IMR-90 (cell line): ENCODE data around the gene ACTR2.

Source experiments
- BHLHE40 ChIP-seq: fragments of 150-350 bp; IDR thresholded peaks from 2 replicates; pipeline ENCODE4 v1.6.1; 2016; ENCODE audit warnings: mild to moderate bottlenecking, low read depth, low read length
- CTCF ChIP-seq: conservative IDR thresholded peaks from 2 replicates; pipeline ENCODE4 v1.5.1; 2012; ENCODE audit warnings: mild to moderate bottlenecking, low read depth, low read length, improper control_type of control experiment
- MXI1 ChIP-seq: IDR thresholded peaks from 2 replicates; pipeline ENCODE4 v1.6.1; 2012; ENCODE audit warnings: low read depth, mild to moderate bottlenecking, low read length, moderate library complexity, borderline replicate concordance
- POLR2A ChIP-seq: IDR thresholded peaks from 2 replicates; pipeline ENCODE4 v1.6.1; 2012; ENCODE audit warnings: mild to moderate bottlenecking, low read depth, low read length
- RFX5 ChIP-seq: IDR thresholded peaks from 2 replicates; pipeline ENCODE4 v1.8.0; 2012; ENCODE audit warnings: low read depth, mild to moderate bottlenecking, low read length, moderate library complexity
- USF2 ChIP-seq: fragments of 150-350 bp; IDR thresholded peaks from 2 replicates; pipeline ENCODE4 v1.6.1; 2017; ENCODE audit warnings: mild to moderate bottlenecking, antibody characterized with exemption, low read length, low read depth

GRCh38 chr2:65300134-65300760 is 72.6 kb downstream of the ACTR2 start:
- no peak for TF ChIP-seq CTCF
- 0 out of 2 replicates have a peak, but pooled peaks have one; percentile 32 for TF ChIP-seq MXI1
- TF ChIP-seq BHLHE40: no peak
- no peak for TF ChIP-seq USF2
- TF ChIP-seq RFX5: no peak
- no peak for TF ChIP-seq POLR2A
